Heart left ventricle (tissue), 13 donors: ENCODE measurements around the gene TPRN.

Experiments
- CTCF ChIP-seq, 12 donors: fragments of 200-600 bp; sonication (generic) in 4 of 12; IDR thresholded peaks; one replicate each; pipeline versions ENCODE4 v1.5.0 to v1.8.0; 2018 to 2022; ENCODE audit warnings: antibody characterized with exemption in 12 of 12, mild to moderate bottlenecking in 5 of 12
- POLR2A ChIP-seq, 2 donors: fragments of 450-650 bp; IDR thresholded peaks; one replicate each; pipeline ENCODE4 v1.6.1; 2017; ENCODE audit warnings: antibody characterized with exemption in 2 of 2, mild to moderate bottlenecking in 2 of 2, moderate library complexity in 2 of 2
- donor health status: ischemic (EF 13 %, LVEDD 7.1; RV severe dilation, severe dysfunction).
- donor health status: DM: no; HTN: yes; CAD: no.
- donor health status: DM: no; HTN: no; CAD: no.
- donor health status: ischemic (EF 25% LVEDD 6.9; RV normal size, moderate dysfunction).
- donor health status: ischemic (EF 25% LVEDD 5.7; RV mildly dilated, moderate dysfunction).
- donor health status: ischemic (EF 35%, LVEDD 5.7; RV mildly dilated, moderate dysfunction).
- donor health status: nonischemic (EF 11% LVEDD 7.7; RV severe dilation, severe dysfunction).
- donor health status: DM: yes; HTN: yes; CAD: no.
- donor health status: PGD.
- donor health status: ischemic (EF 29% LVEDD 5.4; RV normal size, mild dysfunction).
- donor health status: nonischemic (EF 23%, LVEDD 6.1; RV moderate dilation, normal function).

- no peak for TF ChIP-seq CTCF (IDR thresholded peaks at IDR 0.05)
- no peak for TF ChIP-seq POLR2A (IDR thresholded peaks at IDR 0.05)
These were observed 31.4 kb downstream of the TPRN start for GRCh38 chr9:137168904-137169856.
